Stimulated activated CD4-positive, alpha-beta T cell treated with anti-CD3 and anti-CD28 coated beads, TNF-alpha, amount 100 ng/mL, for 1 hour (primary cell): ENCODE data around the gene STXBP5L.
A peak's percentile ranks its signal among the peaks of the same experiment; 100 is the strongest.
"Not testable (repeated sequence)": the region's sequence is repeated elsewhere in the genome, so short reads cannot be mapped to it uniquely, and the experiment has no call there.

Source experiments
- DNase-seq, 3 donors: peaks; one replicate each; pipeline ENCODE4 v3.0.0-alpha.2; 2020; ENCODE audit warnings: low read depth in 3 of 3, low spot score in 1 of 3

Gene STXBP5L

GRCh38 chr3:121418182-121418581, 510.2 kb downstream of the STXBP5L start:
- no peak for DNase-seq

- no peak for DNase-seq
These were observed 516.5 kb downstream of the STXBP5L start for GRCh38 chr3:121424549-121424948.

- no peak for DNase-seq
These were observed 522.7 kb downstream of the STXBP5L start for GRCh38 chr3:121430664-121431215.

- peak in 2 of 3 donors; percentile 9 to 26 for DNase-seq
These were observed 523.9 kb downstream of the STXBP5L start for GRCh38 chr3:121431726-121432517.

- DNase-seq = no peak
These were observed 528.1 kb downstream of the STXBP5L start for GRCh38 chr3:121436074-121436473.

- no peak for DNase-seq
These were observed 528.6 kb downstream of the STXBP5L start for GRCh38 chr3:121436641-121437040.

GRCh38 chr3:121443456-121443855, 535.5 kb downstream of the STXBP5L start:
- DNase-seq = no peak

- not testable (repeated sequence) for DNase-seq
These were observed 543.7 kb downstream of the STXBP5L start for GRCh38 chr3:121451752-121452151.

GRCh38 chr3:121462565-121462964, 554.6 kb downstream of the STXBP5L start:
- no peak for DNase-seq

GRCh38 chr3:121463745-121464144, 555.7 kb downstream of the STXBP5L start:
- no peak for DNase-seq

- DNase-seq = no peak
These were observed 559.1 kb downstream of the STXBP5L start for GRCh38 chr3:121467085-121467484.

GRCh38 chr3:121473001-121473400, 565.0 kb downstream of the STXBP5L start:
- no peak for DNase-seq
